Measurements from ENCODE around the gene TTC4. TPM values are rescaled to one million over a fixed set of nuclear protein-coding genes. Genes with fewer than 3 reads are reported as not detected.

TTC4 gene
- 17.9 and 21.5 TPM in 2 replicates for polyA plus RNA-seq (2012; rRNA removed)
- polyA plus RNA-seq (2012; cell fraction: cytosol; rRNA removed) = 18.5 and 19.5 TPM in 2 replicates
- 24.7 and 25.7 TPM in 2 replicates for polyA plus RNA-seq (2012; cell fraction: nucleus; rRNA removed)

DNA sequence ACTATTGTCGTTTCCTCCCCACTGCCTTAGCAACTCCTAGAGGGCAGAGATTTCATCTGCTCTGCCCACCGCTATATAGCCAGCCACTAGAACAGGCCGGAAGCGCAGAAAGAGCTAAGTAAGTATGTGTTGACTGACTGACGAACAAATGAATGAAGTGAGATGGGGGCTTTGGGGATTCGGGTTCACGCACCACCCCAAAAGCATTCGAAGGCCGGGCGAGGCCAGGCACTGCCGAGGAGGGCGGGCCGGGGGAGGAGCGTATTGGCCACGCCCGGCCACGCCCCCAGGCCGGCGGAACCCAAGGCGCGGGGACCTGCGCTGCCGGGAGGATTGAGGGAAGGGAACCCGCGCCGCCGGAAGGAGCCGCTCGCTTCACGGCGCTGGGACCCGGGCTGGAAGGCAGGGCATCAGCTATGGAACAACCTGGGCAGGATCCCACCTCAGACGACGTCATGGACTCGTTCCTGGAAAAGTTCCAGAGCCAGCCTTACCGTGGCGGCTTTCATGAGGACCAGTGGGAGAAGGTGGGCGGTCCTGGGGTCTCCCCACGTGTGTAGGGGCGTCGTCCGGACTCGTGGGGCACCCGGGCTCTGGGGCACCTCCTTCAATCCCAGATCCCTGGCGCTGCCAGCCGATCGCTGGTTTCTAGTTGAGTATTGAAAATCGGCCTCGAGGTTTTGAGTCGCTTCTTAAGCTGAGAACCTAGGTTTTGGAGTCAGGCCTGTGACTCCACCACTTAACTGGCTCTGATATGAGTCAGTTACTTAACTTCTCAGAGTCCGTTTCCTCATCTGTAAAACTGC, at the start of gene TTC4:
TTC4 (plus strand) TSS at position 369 of the 806 bp plus-strand sequence; CDS start at position 417, 48 bp downstream.
- DNase-seq = peak; percentile 95
- H3F3A ChIP-seq (replicated peaks; ENCODE audit: insufficient read depth) = no peaks in the 10 kb centered on the region
- ChIA-PET POLR2A (interaction anchor here (0.7 to 1.6 kb wide), 3 partner anchors 17 to 216 kb away, joined by 3 to 5 read pairs (median 3); partner anchors contain the start of gene PARS2), CTCF (interaction anchor here (1.0 to 1.9 kb wide), 5 partner anchors 10 to 226 kb away, joined by 4 to 7 read pairs (median 5); partner anchors contain the start of gene ACOT11)
- no peaks in the 10 kb centered on the region for H3K27me3 ChIP-seq (ENCODE audit: insufficient read depth)
- H3K36me3 ChIP-seq (replicated peaks in 1 of 2; ENCODE audit: control insufficient read depth in 1 of 2, insufficient read depth in 2 of 2, low read length in 1 of 2) = peaks cover 23 to 31% of the 10 kb centered on the region in 2 experiments
- peak within 1 kb of the TSS; percentile 96 for H2AFZ ChIP-seq (ENCODE audit: low read depth)
- no peaks in the 10 kb centered on the region for H4K20me1 ChIP-seq (ENCODE audit: insufficient read depth)
- peak within 1 kb of the TSS; percentile 71 to 94 for H3K4me3 ChIP-seq (ENCODE audit: low read depth in 2 of 2, low read length in 1 of 2)
- peaks cover 0 to 8% of the 10 kb centered on the region in 2 experiments; a peak in 2 of 4 replicates for H3K4me1 ChIP-seq (ENCODE audit: control insufficient read depth in 1 of 2, insufficient read depth in 2 of 2, low read depth in 1 of 2, low read length in 1 of 2)
- peak within 1 kb of the TSS; percentile 67 to 79 for H3K27ac ChIP-seq (ENCODE audit: low read depth in 2 of 2, low read length in 1 of 2)
- H3K79me2 ChIP-seq (ENCODE audit: insufficient read depth) = peaks cover 41% of the 10 kb centered on the region
- H3K9me3 ChIP-seq = no peaks in the 10 kb centered on the region
- H3K9me2 ChIP-seq = no peaks in the 10 kb centered on the region
- peak within 1 kb of the TSS; percentile 64 for H3K4me2 ChIP-seq
- WGBS (ENCODE audit: low lambda C conversion rate) = 4% methylated on average over 33 of the region's 51 CpGs
- H3K9ac ChIP-seq = peak within 1 kb of the TSS; percentile 82
- TF ChIP-seq, protein P1, sequence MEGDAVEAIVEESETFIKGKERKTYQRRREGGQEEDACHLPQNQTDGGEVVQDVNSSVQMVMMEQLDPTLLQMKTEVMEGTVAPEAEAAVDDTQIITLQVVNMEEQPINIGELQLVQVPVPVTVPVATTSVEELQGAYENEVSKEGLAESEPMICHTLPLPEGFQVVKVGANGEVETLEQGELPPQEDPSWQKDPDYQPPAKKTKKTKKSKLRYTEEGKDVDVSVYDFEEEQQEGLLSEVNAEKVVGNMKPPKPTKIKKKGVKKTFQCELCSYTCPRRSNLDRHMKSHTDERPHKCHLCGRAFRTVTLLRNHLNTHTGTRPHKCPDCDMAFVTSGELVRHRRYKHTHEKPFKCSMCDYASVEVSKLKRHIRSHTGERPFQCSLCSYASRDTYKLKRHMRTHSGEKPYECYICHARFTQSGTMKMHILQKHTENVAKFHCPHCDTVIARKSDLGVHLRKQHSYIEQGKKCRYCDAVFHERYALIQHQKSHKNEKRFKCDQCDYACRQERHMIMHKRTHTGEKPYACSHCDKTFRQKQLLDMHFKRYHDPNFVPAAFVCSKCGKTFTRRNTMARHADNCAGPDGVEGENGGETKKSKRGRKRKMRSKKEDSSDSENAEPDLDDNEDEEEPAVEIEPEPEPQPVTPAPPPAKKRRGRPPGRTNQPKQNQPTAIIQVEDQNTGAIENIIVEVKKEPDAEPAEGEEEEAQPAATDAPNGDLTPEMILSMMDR (IDR thresholded peaks at IDR 0.05) = no peak
- TF ChIP-seq MXI1 (IDR thresholded peaks at IDR 0.05; ENCODE audit: low read depth, low read length) = peak; percentile 91
- TF ChIP-seq ZBTB33 (IDR thresholded peaks at IDR 0.05; ENCODE audit: borderline replicate concordance, low read depth) = no peak
- TF ChIP-seq, protein P2, sequence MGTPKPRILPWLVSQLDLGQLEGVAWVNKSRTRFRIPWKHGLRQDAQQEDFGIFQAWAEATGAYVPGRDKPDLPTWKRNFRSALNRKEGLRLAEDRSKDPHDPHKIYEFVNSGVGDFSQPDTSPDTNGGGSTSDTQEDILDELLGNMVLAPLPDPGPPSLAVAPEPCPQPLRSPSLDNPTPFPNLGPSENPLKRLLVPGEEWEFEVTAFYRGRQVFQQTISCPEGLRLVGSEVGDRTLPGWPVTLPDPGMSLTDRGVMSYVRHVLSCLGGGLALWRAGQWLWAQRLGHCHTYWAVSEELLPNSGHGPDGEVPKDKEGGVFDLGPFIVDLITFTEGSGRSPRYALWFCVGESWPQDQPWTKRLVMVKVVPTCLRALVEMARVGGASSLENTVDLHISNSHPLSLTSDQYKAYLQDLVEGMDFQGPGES (IDR thresholded peaks at IDR 0.05; ENCODE audit: low read depth, low read length) = no peak; the same call in 1 of the 2 replicates
- TF ChIP-seq NRF1 (IDR thresholded peaks at IDR 0.05; ENCODE audit: low read depth, low read length) = peak; percentile 25; the same call in 1 of the 2 replicates
- TF ChIP-seq EP300 (IDR thresholded peaks at IDR 0.05; ENCODE audit: borderline replicate concordance in 1 of 2, low read depth in 1 of 2, low read length in 1 of 2) = 0 out of 4 replicates have a peak, but pooled peaks of 1 of the 2 experiments have one; percentile 11
- TF ChIP-seq, protein P3, sequence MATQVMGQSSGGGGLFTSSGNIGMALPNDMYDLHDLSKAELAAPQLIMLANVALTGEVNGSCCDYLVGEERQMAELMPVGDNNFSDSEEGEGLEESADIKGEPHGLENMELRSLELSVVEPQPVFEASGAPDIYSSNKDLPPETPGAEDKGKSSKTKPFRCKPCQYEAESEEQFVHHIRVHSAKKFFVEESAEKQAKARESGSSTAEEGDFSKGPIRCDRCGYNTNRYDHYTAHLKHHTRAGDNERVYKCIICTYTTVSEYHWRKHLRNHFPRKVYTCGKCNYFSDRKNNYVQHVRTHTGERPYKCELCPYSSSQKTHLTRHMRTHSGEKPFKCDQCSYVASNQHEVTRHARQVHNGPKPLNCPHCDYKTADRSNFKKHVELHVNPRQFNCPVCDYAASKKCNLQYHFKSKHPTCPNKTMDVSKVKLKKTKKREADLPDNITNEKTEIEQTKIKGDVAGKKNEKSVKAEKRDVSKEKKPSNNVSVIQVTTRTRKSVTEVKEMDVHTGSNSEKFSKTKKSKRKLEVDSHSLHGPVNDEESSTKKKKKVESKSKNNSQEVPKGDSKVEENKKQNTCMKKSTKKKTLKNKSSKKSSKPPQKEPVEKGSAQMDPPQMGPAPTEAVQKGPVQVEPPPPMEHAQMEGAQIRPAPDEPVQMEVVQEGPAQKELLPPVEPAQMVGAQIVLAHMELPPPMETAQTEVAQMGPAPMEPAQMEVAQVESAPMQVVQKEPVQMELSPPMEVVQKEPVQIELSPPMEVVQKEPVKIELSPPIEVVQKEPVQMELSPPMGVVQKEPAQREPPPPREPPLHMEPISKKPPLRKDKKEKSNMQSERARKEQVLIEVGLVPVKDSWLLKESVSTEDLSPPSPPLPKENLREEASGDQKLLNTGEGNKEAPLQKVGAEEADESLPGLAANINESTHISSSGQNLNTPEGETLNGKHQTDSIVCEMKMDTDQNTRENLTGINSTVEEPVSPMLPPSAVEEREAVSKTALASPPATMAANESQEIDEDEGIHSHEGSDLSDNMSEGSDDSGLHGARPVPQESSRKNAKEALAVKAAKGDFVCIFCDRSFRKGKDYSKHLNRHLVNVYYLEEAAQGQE (IDR thresholded peaks at IDR 0.05; ENCODE audit: low read depth, low read length) = peak; percentile 59; the same call in 1 of the 2 replicates
- no peak for TF ChIP-seq TEAD4 (IDR thresholded peaks at IDR 0.05; ENCODE audit: borderline replicate concordance, insufficient read depth)
- peak; percentile 48; the same call in 1 of the 2 replicates for TF ChIP-seq YY1 (IDR thresholded peaks at IDR 0.05; ENCODE audit: low read depth)
- peak; percentile 29; the same call in 1 of the 2 replicates for TF ChIP-seq FOSL2 (IDR thresholded peaks at IDR 0.05; ENCODE audit: borderline replicate concordance, low read depth)
- TF ChIP-seq TCF12 (IDR thresholded peaks at IDR 0.05) = no peak
- TF ChIP-seq TAF1 (IDR thresholded peaks at IDR 0.05; ENCODE audit: borderline replicate concordance, low read depth, low read length) = peak; percentile 95
- TF ChIP-seq CHD2 (IDR thresholded peaks at IDR 0.05; ENCODE audit: low read length, partially characterized antibody) = peak; percentile 34
- no peak for TF ChIP-seq EZH2phosphoT487 (IDR thresholded peaks at IDR 0.05; ENCODE audit: borderline replicate concordance, low read depth)
- TF ChIP-seq RCOR1 (IDR thresholded peaks at IDR 0.05; ENCODE audit: low read length) = no peak
- TF ChIP-seq, protein P4, sequence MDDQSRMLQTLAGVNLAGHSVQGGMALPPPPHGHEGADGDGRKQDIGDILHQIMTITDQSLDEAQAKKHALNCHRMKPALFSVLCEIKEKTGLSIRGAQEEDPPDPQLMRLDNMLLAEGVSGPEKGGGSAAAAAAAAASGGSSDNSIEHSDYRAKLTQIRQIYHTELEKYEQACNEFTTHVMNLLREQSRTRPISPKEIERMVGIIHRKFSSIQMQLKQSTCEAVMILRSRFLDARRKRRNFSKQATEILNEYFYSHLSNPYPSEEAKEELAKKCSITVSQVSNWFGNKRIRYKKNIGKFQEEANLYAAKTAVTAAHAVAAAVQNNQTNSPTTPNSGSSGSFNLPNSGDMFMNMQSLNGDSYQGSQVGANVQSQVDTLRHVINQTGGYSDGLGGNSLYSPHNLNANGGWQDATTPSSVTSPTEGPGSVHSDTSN (IDR thresholded peaks at IDR 0.05) = peak; percentile 46
- TF ChIP-seq GATA2 (CRISPR knock-in tag; IDR thresholded peaks at IDR 0.05) = peak; percentile 24; the same call in 1 of the 2 replicates
- TF ChIP-seq MAX (IDR thresholded peaks at IDR 0.05; ENCODE audit: low read depth) = peak; percentile 85; the same call in 1 of the 2 replicates
